Non-pigmented ciliary epithelial cell (primary cell): Measurements from ENCODE around the gene CASK.
A peak's percentile ranks its signal among the peaks of the same experiment; 100 is the strongest.
"Not testable (repeated sequence)": the region's sequence is repeated elsewhere in the genome, so short reads cannot be mapped to it uniquely, and the experiment has no call there.

ENCODE experiments used
- DNase-seq: peaks from one replicate; pipeline ENCODE4 v3.0.0-alpha.2; 2010; ENCODE audit warnings: low read depth

The CASK gene

GRCh38 chrX:41689711-41690110, 233.6 kb downstream of the CASK start:
- no peak for DNase-seq

GRCh38 chrX:41688835-41689234, 234.5 kb downstream of the CASK start, which contains the start of gene GPR34:
TSS of gene GPR34 (plus strand) at chrX:41688973. CDS start at chrX:41695634, 6,661 bp downstream.
- DNase-seq = no peak

DNA sequence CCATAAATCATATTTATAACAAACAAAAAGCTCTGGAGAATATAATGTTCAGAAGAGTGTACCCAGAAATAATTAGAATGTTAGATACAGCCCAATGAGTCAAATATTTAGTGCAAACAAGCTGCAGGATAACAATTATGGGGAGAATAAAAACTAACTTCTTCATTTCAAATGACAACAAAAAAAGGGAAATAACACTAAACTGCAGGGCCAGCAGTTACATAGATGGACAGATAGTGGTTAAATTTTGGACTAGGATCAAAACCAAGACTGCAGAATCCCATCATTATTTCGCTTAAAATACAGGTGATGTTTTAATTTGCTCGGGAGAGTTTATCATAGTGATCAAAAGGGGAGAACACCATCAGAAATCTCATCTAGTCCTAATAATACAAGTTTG, 235.2 kb downstream of the CASK start:
- DNase-seq = no peak

GRCh38 chrX:41686788-41687187, 236.6 kb downstream of the CASK start:
- DNase-seq = no peak

- DNase-seq = no peak
These were observed 238.4 kb downstream of the CASK start for GRCh38 chrX:41684940-41685339.

- DNase-seq = no peak
These were observed 239.2 kb downstream of the CASK start for GRCh38 chrX:41684138-41684537.

GRCh38 chrX:41677183-41678060, 245.9 kb downstream of the CASK start:
- no peak for DNase-seq

DNA sequence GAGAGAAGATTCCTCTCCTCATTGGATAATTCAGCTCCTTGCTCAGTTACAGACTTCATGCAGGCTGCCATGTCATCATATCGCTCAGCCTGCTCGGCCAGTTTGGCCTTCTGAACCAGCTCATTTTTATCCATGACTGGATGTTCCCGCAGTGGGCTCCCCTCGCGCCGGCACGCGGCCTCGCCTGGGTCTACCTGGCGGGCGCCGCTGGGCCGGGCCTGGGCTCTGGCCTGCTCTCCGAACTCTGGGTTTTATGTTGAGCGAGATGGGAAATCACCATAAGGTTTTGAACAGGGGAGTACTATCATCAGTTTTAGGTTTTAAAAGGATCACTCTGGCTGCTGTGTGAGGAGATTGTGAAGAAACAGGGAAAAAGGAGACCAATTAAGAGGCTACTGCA, 247.0 kb downstream of the CASK start:
- DNase-seq = not testable (repeated sequence)

GRCh38 chrX:41672643-41673042, 250.7 kb downstream of the CASK start:
- no peak for DNase-seq

- no peak for DNase-seq
These were observed 252.3 kb downstream of the CASK start for GRCh38 chrX:41671082-41671481.

DNA sequence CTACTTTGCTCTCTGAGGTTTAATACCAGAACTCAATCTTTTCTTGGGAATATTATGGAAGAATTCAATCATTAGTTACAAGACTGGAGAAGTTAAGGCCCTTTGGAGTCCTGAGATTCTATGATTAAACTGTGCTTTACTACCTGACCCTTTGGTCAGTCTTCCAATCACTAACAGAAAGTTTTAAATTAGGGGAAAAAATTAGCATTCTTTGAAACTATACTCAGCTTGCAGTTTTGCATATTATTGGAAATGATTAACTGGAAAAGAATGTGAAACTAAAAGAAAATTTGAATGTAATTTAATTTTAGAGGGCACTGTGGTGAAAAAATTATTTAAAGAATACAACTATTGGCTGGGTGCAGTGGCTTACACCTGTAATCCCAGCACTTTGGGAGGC, 253.2 kb downstream of the CASK start:
- DNase-seq = no peak

DNA sequence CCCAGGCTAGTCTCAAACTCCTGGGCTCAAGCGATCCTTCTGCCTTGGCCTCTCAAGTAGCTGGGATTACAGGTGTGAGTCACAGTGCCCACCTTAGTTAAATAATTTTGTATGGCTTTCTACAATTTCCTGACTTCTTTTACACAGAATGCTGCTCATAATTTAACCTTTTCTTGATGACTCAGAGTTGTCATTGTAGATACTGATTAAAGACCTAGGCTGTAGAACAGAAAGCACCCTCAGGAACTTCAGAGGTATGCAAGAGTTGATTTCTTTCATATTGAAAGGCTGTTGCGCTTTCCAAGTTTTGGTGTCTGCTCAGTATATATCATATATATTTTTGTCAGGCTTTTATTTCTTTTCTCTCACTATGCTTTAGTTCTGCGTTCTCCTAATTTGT, 255.7 kb downstream of the CASK start:
- DNase-seq = no peak

DNA sequence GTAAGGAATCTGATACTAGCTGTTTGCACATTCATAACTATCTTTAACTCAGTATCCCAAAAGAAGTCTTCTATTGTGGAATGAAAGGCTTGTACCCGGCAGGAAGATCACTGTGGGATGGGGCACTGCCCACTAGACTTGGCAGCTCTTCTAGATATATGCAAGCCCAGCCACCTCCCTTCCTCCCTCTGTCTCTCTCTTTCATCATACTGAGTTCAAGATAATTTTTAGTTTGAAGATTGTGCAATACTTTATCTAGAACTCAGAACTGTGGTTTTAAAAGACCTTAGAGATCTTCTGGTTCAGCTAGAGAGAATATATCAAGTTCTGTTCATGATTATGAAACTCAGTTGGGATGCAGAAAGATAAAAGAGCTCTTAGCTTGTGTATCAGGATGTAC, 257.1 kb downstream of the CASK start:
- DNase-seq = no peak

DNA sequence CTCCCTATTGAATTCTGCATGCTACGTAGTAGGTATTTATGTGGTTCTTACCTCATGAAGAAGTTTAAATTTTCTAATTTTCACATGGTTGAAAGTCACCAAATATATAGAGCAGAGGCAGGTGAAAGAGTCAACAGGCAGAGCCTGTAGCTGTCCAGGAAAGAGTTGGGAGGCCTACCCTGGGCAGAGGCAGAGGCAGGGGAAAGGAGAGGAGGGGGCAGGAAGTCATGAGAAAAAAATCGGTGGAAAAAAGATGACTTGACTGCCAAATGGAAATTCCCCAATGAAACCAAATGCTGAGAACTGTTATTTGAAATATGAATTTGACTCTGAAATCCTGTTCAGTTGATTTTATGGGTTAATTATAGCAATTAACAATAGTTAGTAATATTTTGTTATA, 257.7 kb downstream of the CASK start:
- DNase-seq = no peak

DNA sequence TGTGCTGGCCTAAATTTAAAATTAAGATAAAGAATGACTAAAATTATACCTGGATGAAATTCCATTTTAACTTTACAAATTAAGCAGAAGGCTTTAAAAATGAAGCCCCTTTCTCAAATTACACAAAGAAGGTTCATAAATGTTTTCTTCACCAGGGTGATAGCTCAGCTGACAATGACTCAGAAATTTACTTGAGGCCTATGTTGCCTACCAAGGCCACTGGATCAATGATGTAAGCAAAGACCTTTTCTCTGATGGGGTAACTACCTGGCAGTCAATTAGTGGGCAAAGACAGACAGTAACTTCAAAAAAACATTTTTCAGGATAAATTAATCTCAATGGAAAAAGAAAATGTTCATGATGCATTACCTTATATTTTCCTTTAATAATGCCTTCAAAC, 258.4 kb downstream of the CASK start:
- DNase-seq = no peak

GRCh38 chrX:41664375-41664901, 258.9 kb downstream of the CASK start:
- DNase-seq = no peak

GRCh38 chrX:41661366-41662095, 261.8 kb downstream of the CASK start:
- peak; percentile 10 for DNase-seq

DNA sequence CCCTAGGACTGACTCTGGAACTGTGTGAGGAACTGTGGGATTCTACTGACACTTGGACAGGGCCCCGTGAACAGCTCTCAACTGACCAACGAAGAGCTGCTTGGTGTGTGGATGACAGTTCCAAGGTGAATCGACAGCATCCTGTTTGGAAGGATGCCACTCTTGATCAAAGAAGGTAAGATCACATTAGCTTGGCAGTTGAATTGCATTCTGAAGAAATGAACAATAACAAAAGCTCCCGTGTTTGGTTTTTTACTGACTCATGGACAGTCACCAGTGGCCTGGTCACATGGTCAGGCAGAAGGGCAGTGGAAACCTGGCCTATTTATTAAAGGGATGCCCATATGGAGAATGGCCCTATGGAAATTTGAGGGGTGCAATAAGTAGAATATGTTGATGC, 267.7 kb downstream of the CASK start:
- no peak for DNase-seq

- no peak for DNase-seq
These were observed 268.3 kb downstream of the CASK start for GRCh38 chrX:41655101-41655500.

DNA sequence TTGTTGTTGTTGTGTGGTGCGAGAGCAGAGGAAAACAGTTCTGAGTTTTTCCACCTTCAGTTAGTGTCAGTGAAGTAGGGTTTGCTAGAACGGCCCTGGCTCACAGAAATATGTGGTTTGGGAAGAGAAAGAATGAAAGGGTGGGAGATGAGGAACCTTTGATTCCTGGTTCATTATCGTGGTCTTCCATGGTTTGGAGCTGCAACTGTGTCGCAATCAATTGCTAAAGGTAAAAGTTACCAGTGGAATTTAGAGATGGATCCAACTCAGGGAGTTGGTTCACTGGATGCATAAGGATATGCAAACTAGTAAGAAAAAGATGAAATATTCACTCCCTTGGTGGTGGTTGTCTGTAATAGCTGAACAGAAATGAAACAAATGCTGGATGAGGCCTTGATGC, 270.2 kb downstream of the CASK start:
- no peak for DNase-seq

DNA sequence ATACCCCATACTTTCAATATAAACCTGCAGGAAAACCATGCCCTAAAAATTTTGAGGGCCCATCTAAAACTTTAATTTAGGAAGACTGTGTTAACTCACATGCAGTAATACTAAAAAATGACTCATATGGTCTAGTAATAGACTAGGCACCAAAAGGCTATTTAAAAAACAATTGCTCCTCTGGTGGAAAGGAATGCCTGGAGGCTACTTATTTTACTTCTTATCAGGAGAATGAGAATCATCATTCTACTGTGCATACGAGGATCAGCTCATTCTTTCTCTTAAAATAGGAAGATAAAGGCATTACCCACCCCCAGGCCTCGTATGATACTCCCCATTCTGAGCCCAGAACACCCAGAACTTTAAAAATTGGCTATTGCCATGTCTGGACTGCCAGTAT, 277.2 kb downstream of the CASK start:
- not testable (repeated sequence) for DNase-seq

DNA sequence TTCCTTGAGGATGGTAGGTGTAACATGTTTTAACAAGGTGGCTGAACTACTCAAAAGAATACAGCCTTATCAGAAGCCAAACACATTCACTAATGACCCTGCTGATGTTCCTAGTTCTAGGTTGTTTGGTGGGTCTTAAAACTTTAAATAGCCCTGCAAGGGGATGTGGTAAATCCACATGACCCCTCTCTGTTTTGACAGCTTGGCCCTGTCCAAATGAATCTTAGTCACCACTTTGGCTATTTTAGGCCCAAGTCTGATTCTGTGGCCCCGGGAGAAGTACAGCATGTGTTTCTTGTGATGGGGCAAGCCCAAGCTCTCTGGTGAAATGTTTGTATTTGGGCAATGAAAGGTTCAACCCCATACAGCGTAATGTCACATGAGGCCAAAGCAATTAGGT, 289.1 kb downstream of the CASK start:
- DNase-seq = peak; percentile 19

DNA sequence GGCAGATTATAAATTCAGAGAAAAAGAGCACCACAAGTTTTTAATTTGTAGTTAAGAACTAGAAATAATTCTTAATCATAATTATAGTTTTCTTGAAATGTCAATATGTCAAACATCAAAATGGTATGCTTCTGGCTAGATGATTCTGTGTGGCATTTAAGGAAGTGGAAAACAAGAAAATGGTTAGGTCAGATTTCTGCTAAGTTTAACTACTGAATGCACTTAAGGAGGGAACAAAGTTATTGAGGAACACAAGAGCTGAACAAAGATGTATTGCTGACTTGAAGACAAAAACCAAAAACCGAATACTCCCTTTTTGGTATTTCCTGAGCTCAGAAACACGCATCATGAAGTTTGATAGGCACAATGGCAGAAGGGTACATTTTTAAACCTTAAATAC, 293.3 kb downstream of the CASK start:
- no peak for DNase-seq
